Liver (tissue), 9 donors: ENCODE measurements around the gene EFCAB11. TPM values are rescaled to one million over a fixed set of nuclear protein-coding genes. Genes with fewer than 3 reads are reported as not detected.

Source experiments
- DNase-seq: peaks from one replicate; pipeline ENCODE4 v3.0.0-alpha.2; 2017; ENCODE audit warnings: low spot score
- H3K27ac ChIP-seq, 2 donors: one replicate each; pipeline ENCODE4 v1.7.0; 2013; ENCODE audit warnings: inconsistent platforms in 2 of 2, low read length in 2 of 2, control low read depth in 1 of 2, low read depth in 1 of 2, mild to moderate bottlenecking in 1 of 2
- H3K27me3 ChIP-seq, 4 donors: one replicate each; pipeline versions ENCODE4 v1.6.1 to v1.7.0; 2013; ENCODE audit warnings: low read length in 3 of 4, inconsistent platforms in 1 of 4, mild to moderate bottlenecking in 1 of 4, moderate library complexity in 1 of 4; ENCODE audit not compliant: control insufficient read depth in 4 of 4, insufficient read depth in 4 of 4
- H3K36me3 ChIP-seq, 4 donors: one replicate each; pipeline versions ENCODE4 v1.6.1 to v1.7.0; 2013; ENCODE audit warnings: low read length in 3 of 4, mild to moderate bottlenecking in 3 of 4, low read depth in 1 of 4, moderate library complexity in 1 of 4; ENCODE audit not compliant: control insufficient read depth in 4 of 4, insufficient read depth in 3 of 4
- H3K4me1 ChIP-seq, 4 donors: one replicate each; pipeline versions ENCODE4 v1.6.1 to v1.7.0; 2013; ENCODE audit warnings: low read length in 3 of 4, mild to moderate bottlenecking in 3 of 4, moderate library complexity in 1 of 4; ENCODE audit not compliant: control insufficient read depth in 4 of 4, insufficient read depth in 4 of 4
- H3K4me3 ChIP-seq, 3 donors: one replicate each; pipeline versions ENCODE4 v1.6.1 to v1.7.0; 2013; ENCODE audit warnings: low read length in 3 of 3, control low read depth in 1 of 3, low read depth in 1 of 3, mild to moderate bottlenecking in 1 of 3
- H3K9ac ChIP-seq, 2 donors: one replicate each; pipeline ENCODE4 v1.7.0; 2013; ENCODE audit warnings: low read length in 2 of 2, mild to moderate bottlenecking in 2 of 2, moderate library complexity in 2 of 2, control low read depth in 1 of 2, low read depth in 1 of 2
- H3K9me3 ChIP-seq, 4 donors: one replicate each; pipeline versions ENCODE4 v1.6.1 to v1.7.0; 2013; ENCODE audit warnings: low read length in 3 of 4; ENCODE audit not compliant: control insufficient read depth in 4 of 4
- EGR1 ChIP-seq, 2 donors: IDR thresholded peaks; 2 replicates each; pipeline ENCODE4 v1.6.1; 2016 to 2018; ENCODE audit warnings: antibody characterized with exemption in 2 of 2, low read depth in 2 of 2
- FOXA1 ChIP-seq: IDR thresholded peaks from 2 replicates; pipeline ENCODE4 v1.6.1; 2016; ENCODE audit warnings: antibody characterized with exemption
- FOXA2 ChIP-seq: IDR thresholded peaks from 2 replicates; pipeline ENCODE4 v1.6.1; 2016; ENCODE audit warnings: antibody characterized with exemption
- HNF4A ChIP-seq, 2 donors: conservative IDR thresholded peaks; 2 replicates each; pipeline ENCODE4 v1.6.1; 2016; ENCODE audit warnings: antibody characterized with exemption in 2 of 2, mild to moderate bottlenecking in 2 of 2
- HNF4G ChIP-seq: IDR thresholded peaks from 2 replicates; pipeline ENCODE4 v1.6.1; 2016; ENCODE audit warnings: antibody characterized with exemption
- JUND ChIP-seq, 2 donors: IDR thresholded peaks; 2 replicates each; pipeline ENCODE4 v1.6.1; 2016; ENCODE audit warnings: antibody characterized with exemption in 2 of 2
- NR2F2 ChIP-seq: IDR thresholded peaks from 2 replicates; pipeline ENCODE4 v1.6.1; 2016; ENCODE audit warnings: antibody characterized with exemption
- RAD21 ChIP-seq, 2 donors: IDR thresholded peaks; 2 replicates each; pipeline ENCODE4 v1.6.1; 2016; ENCODE audit warnings: antibody characterized with exemption in 2 of 2, mild to moderate bottlenecking in 2 of 2
- RXRA ChIP-seq, 2 donors: IDR thresholded peaks; 2 replicates each; pipeline ENCODE4 v1.6.1; 2017 to 2018; ENCODE audit warnings: antibody characterized with exemption in 2 of 2, mild to moderate bottlenecking in 1 of 2
- SP1 ChIP-seq: IDR thresholded peaks from 2 replicates; pipeline ENCODE4 v1.6.1; 2018; ENCODE audit warnings: antibody characterized with exemption, mild to moderate bottlenecking
- TAF1 ChIP-seq: conservative IDR thresholded peaks from 2 replicates; pipeline ENCODE4 v1.6.1; 2016; ENCODE audit warnings: antibody characterized with exemption, mild to moderate bottlenecking
- YY1 ChIP-seq: IDR thresholded peaks from 2 replicates; pipeline ENCODE4 v1.6.1; 2016; ENCODE audit warnings: antibody characterized with exemption, mild to moderate bottlenecking
- WGBS: extraction: QIAGEN DNeasy Blood & Tissue Kit; methylation state at CpG from one replicate; pipeline ENCODE4 v1.1.7; 2013; 5-methylcytosine and 5-hydroxymethylcytosine counted together
- polyA plus RNA-seq, 2 donors: library from polyadenylated mRNA; stranded (reverse) in 1 of 2; unstranded in 1 of 2; fragments of 200-250 nt in 1 of 2; fragments of >200 nt in 1 of 2; fragmentation: Nextera tagmentation in 1 of 2; extraction: Ambion mirVana in 1 of 2; gene quantifications; one replicate each; pipeline versions ENCODE4 v1.2.1 to v1.2.3, GENCODE V29; 2013 to 2015
- total RNA-seq, 2 donors: library from RNA; depleted of rRNA; stranded (reverse); fragments of >200 nt; gene quantifications; one replicate each; pipeline ENCODE4 v1.2.3, GENCODE V29; 2014
- TF ChIP-seq, protein P1 (sequence below): fragments of 150-350 bp; IDR thresholded peaks from 2 replicates; pipeline ENCODE4 v1.5.1; 2017; ENCODE audit warnings: improper control_type of control experiment, low read depth, low read length; ENCODE audit not compliant: missing input control
- TF ChIP-seq, protein P2 (sequence below): IDR thresholded peaks from 2 replicates; pipeline ENCODE4 v1.6.1; 2016; ENCODE audit warnings: antibody characterized with exemption
- TF ChIP-seq, protein P3 (sequence below): IDR thresholded peaks from 2 replicates; pipeline ENCODE4 v1.6.1; 2016; ENCODE audit warnings: antibody characterized with exemption, mild to moderate bottlenecking
- TF ChIP-seq, protein P4 (sequence below): IDR thresholded peaks from 2 replicates; pipeline ENCODE4 v1.6.1; 2016; ENCODE audit warnings: antibody characterized with exemption
- TF ChIP-seq, protein P5 (sequence below): IDR thresholded peaks from 2 replicates; pipeline ENCODE4 v1.6.1; 2016; ENCODE audit warnings: antibody characterized with exemption
- donor health status: healthy.
- donor health status: healthy.
- donor health status: healthy.
- donor health status: healthy.
- donor health status: healthy.

The EFCAB11 gene
- total and polyA plus RNA-seq, 4 donors, result 2.1 to 4.7 (median 3.4) TPM

DNA sequence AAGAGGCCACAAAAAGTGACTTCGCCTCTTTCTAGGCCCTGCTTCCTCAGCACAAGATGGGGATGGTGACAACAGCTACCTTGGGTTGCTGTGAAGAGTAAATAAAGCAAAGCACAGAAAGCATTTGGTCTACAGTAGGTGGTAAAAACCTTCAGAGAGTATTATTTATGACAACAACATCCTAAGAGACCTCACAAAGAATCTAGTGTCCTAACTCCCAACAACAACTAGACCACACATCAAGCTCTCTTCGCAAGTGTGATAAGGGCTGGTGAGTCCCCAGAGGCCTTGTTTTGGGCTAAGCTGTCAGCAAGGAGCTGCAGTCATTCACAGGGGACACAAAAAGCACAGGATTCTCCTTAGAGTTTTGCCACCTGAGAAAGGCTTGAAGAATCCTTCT lies 84.9 kb downstream of the EFCAB11 start:
- Histone ChIP-seq H3K4me3 (no peak overlapping the region), H3K9ac (no peak overlapping the region), H3K27me3 (no peaks in the 10 kb centered on the region), H3K4me1 (peaks cover 0 to 5% (median 1%) of the 10 kb centered on the region in 4 donors), H3K27ac (no peak overlapping the region), H3K9me3 (peaks cover 0 to 4% (median 0%) of the 10 kb centered on the region in 4 donors), H3K36me3 (no peaks in the 10 kb centered on the region)
- TF ChIP-seq, protein P1, sequence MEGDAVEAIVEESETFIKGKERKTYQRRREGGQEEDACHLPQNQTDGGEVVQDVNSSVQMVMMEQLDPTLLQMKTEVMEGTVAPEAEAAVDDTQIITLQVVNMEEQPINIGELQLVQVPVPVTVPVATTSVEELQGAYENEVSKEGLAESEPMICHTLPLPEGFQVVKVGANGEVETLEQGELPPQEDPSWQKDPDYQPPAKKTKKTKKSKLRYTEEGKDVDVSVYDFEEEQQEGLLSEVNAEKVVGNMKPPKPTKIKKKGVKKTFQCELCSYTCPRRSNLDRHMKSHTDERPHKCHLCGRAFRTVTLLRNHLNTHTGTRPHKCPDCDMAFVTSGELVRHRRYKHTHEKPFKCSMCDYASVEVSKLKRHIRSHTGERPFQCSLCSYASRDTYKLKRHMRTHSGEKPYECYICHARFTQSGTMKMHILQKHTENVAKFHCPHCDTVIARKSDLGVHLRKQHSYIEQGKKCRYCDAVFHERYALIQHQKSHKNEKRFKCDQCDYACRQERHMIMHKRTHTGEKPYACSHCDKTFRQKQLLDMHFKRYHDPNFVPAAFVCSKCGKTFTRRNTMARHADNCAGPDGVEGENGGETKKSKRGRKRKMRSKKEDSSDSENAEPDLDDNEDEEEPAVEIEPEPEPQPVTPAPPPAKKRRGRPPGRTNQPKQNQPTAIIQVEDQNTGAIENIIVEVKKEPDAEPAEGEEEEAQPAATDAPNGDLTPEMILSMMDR, result no peak
- no peak for TF ChIP-seq TAF1
- TF ChIP-seq, protein P2, sequence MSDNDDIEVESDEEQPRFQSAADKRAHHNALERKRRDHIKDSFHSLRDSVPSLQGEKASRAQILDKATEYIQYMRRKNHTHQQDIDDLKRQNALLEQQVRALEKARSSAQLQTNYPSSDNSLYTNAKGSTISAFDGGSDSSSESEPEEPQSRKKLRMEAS, result no peak
- TF ChIP-seq, protein P3, sequence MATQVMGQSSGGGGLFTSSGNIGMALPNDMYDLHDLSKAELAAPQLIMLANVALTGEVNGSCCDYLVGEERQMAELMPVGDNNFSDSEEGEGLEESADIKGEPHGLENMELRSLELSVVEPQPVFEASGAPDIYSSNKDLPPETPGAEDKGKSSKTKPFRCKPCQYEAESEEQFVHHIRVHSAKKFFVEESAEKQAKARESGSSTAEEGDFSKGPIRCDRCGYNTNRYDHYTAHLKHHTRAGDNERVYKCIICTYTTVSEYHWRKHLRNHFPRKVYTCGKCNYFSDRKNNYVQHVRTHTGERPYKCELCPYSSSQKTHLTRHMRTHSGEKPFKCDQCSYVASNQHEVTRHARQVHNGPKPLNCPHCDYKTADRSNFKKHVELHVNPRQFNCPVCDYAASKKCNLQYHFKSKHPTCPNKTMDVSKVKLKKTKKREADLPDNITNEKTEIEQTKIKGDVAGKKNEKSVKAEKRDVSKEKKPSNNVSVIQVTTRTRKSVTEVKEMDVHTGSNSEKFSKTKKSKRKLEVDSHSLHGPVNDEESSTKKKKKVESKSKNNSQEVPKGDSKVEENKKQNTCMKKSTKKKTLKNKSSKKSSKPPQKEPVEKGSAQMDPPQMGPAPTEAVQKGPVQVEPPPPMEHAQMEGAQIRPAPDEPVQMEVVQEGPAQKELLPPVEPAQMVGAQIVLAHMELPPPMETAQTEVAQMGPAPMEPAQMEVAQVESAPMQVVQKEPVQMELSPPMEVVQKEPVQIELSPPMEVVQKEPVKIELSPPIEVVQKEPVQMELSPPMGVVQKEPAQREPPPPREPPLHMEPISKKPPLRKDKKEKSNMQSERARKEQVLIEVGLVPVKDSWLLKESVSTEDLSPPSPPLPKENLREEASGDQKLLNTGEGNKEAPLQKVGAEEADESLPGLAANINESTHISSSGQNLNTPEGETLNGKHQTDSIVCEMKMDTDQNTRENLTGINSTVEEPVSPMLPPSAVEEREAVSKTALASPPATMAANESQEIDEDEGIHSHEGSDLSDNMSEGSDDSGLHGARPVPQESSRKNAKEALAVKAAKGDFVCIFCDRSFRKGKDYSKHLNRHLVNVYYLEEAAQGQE, result no peak
- TF ChIP-seq, protein P4, sequence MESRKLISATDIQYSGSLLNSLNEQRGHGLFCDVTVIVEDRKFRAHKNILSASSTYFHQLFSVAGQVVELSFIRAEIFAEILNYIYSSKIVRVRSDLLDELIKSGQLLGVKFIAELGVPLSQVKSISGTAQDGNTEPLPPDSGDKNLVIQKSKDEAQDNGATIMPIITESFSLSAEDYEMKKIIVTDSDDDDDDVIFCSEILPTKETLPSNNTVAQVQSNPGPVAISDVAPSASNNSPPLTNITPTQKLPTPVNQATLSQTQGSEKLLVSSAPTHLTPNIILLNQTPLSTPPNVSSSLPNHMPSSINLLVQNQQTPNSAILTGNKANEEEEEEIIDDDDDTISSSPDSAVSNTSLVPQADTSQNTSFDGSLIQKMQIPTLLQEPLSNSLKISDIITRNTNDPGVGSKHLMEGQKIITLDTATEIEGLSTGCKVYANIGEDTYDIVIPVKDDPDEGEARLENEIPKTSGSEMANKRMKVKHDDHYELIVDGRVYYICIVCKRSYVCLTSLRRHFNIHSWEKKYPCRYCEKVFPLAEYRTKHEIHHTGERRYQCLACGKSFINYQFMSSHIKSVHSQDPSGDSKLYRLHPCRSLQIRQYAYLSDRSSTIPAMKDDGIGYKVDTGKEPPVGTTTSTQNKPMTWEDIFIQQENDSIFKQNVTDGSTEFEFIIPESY, result no peak
- TF ChIP-seq FOXA2, result no peak
- no peak for TF ChIP-seq JUND (IDR thresholded peaks at IDR 0.05)
- no peak for TF ChIP-seq NR2F2
- no peak for TF ChIP-seq EGR1 (IDR thresholded peaks at IDR 0.05; ENCODE audit: low read depth in 2 of 2)
- TF ChIP-seq HNF4A (conservative IDR thresholded peaks at IDR 0.05), result no peak
- no peak for TF ChIP-seq RAD21 (IDR thresholded peaks at IDR 0.05)
- TF ChIP-seq YY1, result no peak
- no peak for TF ChIP-seq HNF4G
- no peak for TF ChIP-seq RXRA (IDR thresholded peaks at IDR 0.05)
- TF ChIP-seq SP1, result no peak
- TF ChIP-seq FOXA1, result no peak
- TF ChIP-seq, protein P5, sequence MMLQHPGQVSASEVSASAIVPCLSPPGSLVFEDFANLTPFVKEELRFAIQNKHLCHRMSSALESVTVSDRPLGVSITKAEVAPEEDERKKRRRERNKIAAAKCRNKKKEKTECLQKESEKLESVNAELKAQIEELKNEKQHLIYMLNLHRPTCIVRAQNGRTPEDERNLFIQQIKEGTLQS, result no peak
- DNase-seq, result no peak
- WGBS, result 91% methylated on average over 2 of the region's 2 CpGs

DNA sequence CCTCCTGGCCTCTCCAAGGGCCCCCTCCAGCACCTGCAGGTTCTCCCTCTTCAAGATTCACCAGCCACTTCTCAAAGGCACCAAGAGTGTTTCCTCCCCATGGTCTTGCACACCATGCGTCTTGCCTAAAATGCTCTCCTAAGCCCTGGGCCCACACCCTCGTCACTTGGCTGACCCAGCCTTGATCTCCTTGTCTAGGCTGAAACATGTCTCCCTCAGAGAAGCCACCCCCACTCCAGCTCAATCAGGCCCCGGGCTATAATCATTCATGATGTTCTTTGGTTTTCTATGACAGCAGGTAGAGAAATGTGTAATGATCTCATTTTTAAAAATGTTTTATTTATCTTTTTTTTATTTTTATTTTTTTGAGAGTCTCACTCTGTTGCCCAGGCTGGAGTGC lies 88.1 kb downstream of the EFCAB11 start:
- H3K9ac ChIP-seq, result no peak overlapping the region
- H3K4me1 ChIP-seq, result peaks cover 0 to 5% (median 0%) of the 10 kb centered on the region in 4 donors
- H3K36me3 ChIP-seq, result no peaks in the 10 kb centered on the region
- peaks cover 0 to 4% (median 0%) of the 10 kb centered on the region in 4 donors for H3K9me3 ChIP-seq
- no peaks in the 10 kb centered on the region for H3K27me3 ChIP-seq
- TF ChIP-seq EGR1 (IDR thresholded peaks at IDR 0.05; ENCODE audit: low read depth in 2 of 2) (no peak), JUND (IDR thresholded peaks at IDR 0.05) (no peak), RXRA (IDR thresholded peaks at IDR 0.05) (no peak), SP1 (no peak), FOXA1 (no peak), TAF1 (no peak), FOXA2 (no peak)
- TF ChIP-seq, protein P5, result no peak
- TF ChIP-seq, protein P4, result no peak
- TF ChIP-seq, protein P3, result no peak
- TF ChIP-seq, protein P2, result no peak
- no peak overlapping the region for H3K27ac ChIP-seq
- no peak for DNase-seq
- H3K4me3 ChIP-seq, result no peak overlapping the region
- 96% methylated on average over 3 of the region's 3 CpGs for WGBS
